Central memory CD8-positive, alpha-beta T cell (primary cell): Measurements from ENCODE around the gene SEMA4D.

ENCODE experiments used
- ATAC-seq: fragments of 150-1000 bp; cut with Tn5 transposase; replicated peaks from 2 replicates; pipeline ENCODE4 v1.10.0; 2022; ENCODE audit warnings: mild to moderate bottlenecking, moderate FRiP score, moderate number of reproducible peaks; ENCODE audit not compliant: poor library complexity, severe bottlenecking; ENCODE audit errors: extremely low read depth
- DNase-seq, 2 donors: peaks; one replicate each; pipeline ENCODE4 v3.0.0; 2021; ENCODE audit warnings: low spot score in 2 of 2
- H3K27ac Mint-ChIP-seq: one replicate; pipeline ENCODE4 v1.8.0; 2022; ENCODE audit warnings: low read depth, mild to moderate bottlenecking, moderate library complexity, mixed read lengths
- H3K27me3 Mint-ChIP-seq: one replicate; pipeline ENCODE4 v1.8.0; 2022; ENCODE audit warnings: mixed read lengths
- H3K36me3 Mint-ChIP-seq: one replicate; pipeline ENCODE4 v1.8.0; 2022; ENCODE audit warnings: mild to moderate bottlenecking, moderate library complexity, mixed read lengths; ENCODE audit not compliant: insufficient read depth
- H3K4me1 Mint-ChIP-seq: one replicate; pipeline ENCODE4 v1.8.0; 2022; ENCODE audit warnings: mixed read lengths
- H3K4me3 Mint-ChIP-seq: one replicate; pipeline ENCODE4 v1.8.0; 2022; ENCODE audit warnings: mild to moderate bottlenecking, moderate library complexity, mixed read lengths
- H3K9me3 Mint-ChIP-seq: one replicate; pipeline ENCODE4 v1.8.0; 2022; ENCODE audit warnings: mixed read lengths

SEMA4D gene

DNA sequence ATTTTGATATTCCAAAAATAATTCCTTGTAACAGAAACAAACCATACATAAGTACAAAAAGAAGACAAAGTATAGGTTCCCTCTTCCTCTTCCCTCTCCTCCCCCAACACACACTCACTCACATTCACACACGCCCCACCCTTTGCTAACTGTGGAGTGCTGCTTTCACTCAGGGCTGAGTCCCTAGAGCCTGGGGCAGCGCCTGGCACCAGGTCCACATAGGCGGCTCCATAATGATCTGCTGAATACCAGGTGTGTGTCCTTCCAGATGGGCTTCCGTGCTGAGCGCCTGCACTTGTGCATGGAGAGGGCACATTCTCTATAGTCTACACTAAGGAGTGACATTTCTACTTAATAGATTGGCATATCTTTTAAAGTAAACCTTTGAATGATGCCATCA, 3.7 kb downstream of the SEMA4D start:
- Mint-ChIP-seq H3K27me3 (no peaks in the 10 kb centered on the region), H3K36me3 (peaks cover 20% of the 10 kb centered on the region), H3K27ac (peak overlapping the region; percentile 72), H3K4me1 (peaks cover 90% of the 10 kb centered on the region), H3K9me3 (no peaks in the 10 kb centered on the region), H3K4me3 (peak overlapping the region; percentile 92)
- ATAC-seq: no peak
- no peak for DNase-seq

DNA sequence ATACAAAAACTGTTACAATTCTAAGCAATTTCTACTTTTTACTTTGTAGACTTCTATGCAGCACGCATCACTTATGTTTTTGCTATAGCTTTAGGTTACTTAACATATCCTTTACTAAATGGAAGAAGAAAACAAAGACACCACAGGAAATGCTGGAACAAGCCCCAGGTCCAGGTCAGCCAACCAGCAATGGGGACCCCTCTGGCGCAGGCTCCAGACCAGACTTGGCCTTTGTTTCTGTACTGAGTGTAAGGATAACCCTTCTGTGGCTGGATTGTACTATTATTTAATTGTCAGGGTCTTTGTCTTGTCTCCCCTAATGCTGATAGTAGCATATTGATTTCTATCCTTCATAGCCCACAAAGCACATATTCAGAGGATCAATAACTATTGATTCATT, 4.2 kb downstream of the SEMA4D start:
- Mint-ChIP-seq H3K36me3 (peaks cover 22% of the 10 kb centered on the region), H3K9me3 (no peaks in the 10 kb centered on the region), H3K4me1 (peaks cover 90% of the 10 kb centered on the region), H3K27ac (peak overlapping the region; percentile 72), H3K27me3 (no peaks in the 10 kb centered on the region), H3K4me3 (peak overlapping the region; percentile 92)
- ATAC-seq: no peak
- DNase-seq: no peak

DNA sequence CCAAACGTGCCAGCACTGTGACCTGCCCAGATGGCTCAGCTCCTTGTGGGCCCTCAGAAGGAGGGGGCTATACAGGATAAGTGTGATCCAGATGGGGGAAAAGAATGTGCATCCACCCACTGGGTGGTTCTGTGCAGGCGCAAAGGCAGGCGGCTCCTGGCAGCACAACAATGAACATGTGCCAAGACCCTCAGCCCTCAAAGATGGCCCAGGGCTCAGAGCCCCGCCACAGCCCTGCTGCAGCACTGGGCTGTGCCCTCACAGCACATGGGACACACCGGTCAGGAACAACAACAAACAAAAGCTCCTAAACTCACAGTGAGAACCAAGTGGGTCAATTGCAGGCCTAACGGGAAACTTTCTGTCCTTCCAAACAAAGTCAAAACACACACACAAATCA, 4.7 kb downstream of the SEMA4D start:
- no peak for ATAC-seq
- H3K36me3 Mint-ChIP-seq: peaks cover 21% of the 10 kb centered on the region
- peak overlapping the region; percentile 72 for H3K27ac Mint-ChIP-seq
- peak overlapping the region; percentile 92 for H3K4me3 Mint-ChIP-seq
- H3K4me1 Mint-ChIP-seq: peaks cover 88% of the 10 kb centered on the region
- H3K27me3 Mint-ChIP-seq: no peaks in the 10 kb centered on the region
- DNase-seq: no peak
- no peaks in the 10 kb centered on the region for H3K9me3 Mint-ChIP-seq

DNA sequence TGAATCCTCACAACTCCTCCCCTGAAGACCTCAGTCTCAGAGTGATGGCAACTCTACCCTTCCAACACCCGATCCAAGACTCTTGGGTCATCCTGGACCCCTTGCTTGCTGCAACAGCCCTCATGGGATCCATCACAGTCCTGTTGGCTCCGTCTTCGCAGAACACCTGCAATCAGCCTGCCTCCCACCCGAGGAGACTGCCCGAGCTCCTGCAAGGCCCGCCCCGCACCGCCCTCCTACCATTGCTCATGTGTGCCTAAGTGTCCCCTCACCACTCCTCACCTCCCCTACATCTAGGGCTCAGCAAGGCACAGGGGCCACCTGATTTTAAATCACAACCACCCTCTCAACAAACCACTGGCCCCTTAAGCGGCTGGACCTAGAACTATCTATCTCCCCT, 5.3 kb downstream of the SEMA4D start:
- Mint-ChIP-seq H3K27me3 (no peaks in the 10 kb centered on the region), H3K27ac (peak overlapping the region; percentile 84), H3K4me3 (peak overlapping the region; percentile 92), H3K4me1 (peaks cover 92% of the 10 kb centered on the region), H3K9me3 (no peaks in the 10 kb centered on the region), H3K36me3 (peaks cover 22% of the 10 kb centered on the region)
- ATAC-seq: no peak
- no peak for DNase-seq

DNA sequence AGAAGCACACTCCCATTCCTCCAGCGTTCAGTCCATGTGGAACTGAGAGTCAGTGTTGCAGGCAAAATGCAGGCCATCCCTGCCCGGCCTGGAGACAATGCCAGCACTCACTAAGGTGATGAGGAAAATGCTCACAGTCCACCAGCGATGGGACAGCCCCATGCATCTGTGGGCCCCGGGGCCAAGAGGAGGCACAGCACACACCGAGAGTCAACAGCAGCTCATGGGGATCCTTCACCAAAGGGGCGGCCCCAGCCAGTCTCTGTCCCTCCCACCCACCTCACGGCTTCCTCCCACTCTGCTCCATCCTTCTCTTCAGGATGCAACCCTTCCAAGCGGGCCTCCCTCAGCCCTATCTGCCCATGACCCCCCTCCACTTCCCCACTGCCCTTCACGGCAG, 6.2 kb downstream of the SEMA4D start:
- Mint-ChIP-seq H3K4me1 (peaks cover 94% of the 10 kb centered on the region), H3K36me3 (peaks cover 18% of the 10 kb centered on the region), H3K9me3 (no peaks in the 10 kb centered on the region), H3K4me3 (peak overlapping the region; percentile 92), H3K27ac (peak overlapping the region; percentile 84), H3K27me3 (no peaks in the 10 kb centered on the region)
- ATAC-seq: no peak
- DNase-seq: no peak

DNA sequence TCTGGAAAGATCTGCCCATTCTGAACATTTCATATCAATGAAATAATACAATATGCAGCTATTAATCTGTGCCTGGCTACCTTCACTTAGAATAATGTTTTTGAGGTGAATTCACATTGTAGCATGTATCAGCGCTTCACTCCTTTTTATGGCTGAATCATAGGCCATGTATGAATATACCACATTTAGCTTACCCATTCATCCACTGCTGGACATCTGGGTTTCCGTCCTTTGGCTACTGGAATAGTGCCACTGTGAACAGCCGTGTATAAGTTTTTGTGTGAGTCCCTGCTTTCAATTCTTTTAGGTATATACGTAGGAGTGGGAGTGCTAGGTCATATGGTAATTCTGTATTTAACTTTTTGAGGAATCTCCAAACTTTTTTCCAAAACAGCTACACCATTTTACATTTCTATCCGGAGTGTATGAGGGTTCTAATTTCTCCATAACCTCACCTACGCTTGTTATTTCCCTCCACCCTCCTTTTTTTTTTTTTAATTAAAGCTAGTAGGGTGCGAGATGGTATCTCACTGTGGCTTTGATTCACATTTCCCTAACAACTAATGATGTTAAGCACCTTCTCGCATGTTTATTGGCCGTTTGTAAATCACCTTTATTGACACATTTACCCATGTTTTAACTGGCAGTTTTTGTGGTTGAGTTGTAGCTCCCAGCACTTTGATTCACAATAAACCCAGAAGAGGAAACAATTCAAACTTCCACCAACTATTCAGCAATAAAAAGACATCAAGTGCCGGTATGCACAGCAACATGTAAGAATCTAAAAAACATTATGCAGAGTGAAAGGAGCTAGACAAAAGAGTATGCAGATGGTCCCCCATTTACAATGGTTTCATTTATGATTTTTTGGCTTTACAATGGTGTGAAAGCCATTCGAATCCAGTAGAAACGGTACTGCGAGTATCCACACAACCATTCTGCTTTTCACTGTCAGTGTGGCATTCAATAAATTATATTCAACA, 8.1 kb downstream of the SEMA4D start:
- H3K27ac Mint-ChIP-seq: peak overlapping the region; percentile 83
- H3K36me3 Mint-ChIP-seq: peaks cover 14% of the 10 kb centered on the region
- peak overlapping the region; percentile 92 for H3K4me3 Mint-ChIP-seq
- H3K27me3 Mint-ChIP-seq: no peaks in the 10 kb centered on the region
- peaks cover 87% of the 10 kb centered on the region for H3K4me1 Mint-ChIP-seq
- DNase-seq (peak in 1 of 2 donors; percentile 52), ATAC-seq (peak; percentile 90)
- H3K9me3 Mint-ChIP-seq: no peaks in the 10 kb centered on the region

DNA sequence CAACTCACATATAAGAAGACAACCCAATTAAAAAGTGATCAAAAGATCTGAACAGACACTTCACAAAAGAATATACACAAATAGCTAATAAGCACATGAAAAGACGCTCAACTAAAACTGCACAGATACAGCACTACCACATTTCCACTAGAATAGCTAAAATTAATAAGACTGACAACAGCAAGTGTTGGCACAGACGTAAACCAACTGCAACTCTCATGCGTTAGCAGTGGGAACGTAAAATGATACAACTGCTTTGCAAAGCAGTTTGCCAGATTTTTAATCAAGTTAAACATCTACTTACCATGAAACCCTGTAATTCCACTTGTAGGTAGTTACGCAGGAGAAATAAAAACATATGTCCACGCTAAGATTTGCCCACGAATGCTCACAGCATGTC, 9.0 kb downstream of the SEMA4D start:
- Mint-ChIP-seq H3K9me3 (no peaks in the 10 kb centered on the region), H3K4me1 (peaks cover 87% of the 10 kb centered on the region), H3K36me3 (peaks cover 16% of the 10 kb centered on the region), H3K4me3 (peak overlapping the region; percentile 6), H3K27ac (no peak overlapping the region), H3K27me3 (no peaks in the 10 kb centered on the region)
- DNase-seq (no peak), ATAC-seq (no peak)

DNA sequence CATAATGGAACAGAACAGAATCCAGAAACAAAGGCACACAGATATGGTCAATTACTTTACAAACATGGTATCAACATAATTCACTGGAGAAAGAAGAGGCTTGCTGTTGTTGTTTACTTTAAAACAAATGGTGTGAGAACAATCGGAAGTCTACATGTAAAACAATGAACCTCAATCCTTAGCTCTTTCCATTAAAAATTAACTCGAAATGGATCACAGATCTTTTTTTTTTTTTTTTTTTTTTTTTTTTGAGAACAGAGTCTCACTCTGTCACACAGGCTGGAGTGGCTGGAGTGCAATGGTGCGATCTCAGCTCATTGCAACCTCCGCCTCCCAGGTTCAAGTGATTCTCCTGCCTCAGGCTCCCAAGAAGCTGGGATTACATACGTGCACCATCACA, 9.8 kb downstream of the SEMA4D start:
- Mint-ChIP-seq H3K4me3 (peak overlapping the region; percentile 19), H3K27ac (no peak overlapping the region), H3K4me1 (peaks cover 83% of the 10 kb centered on the region), H3K36me3 (peaks cover 16% of the 10 kb centered on the region), H3K27me3 (no peaks in the 10 kb centered on the region), H3K9me3 (no peaks in the 10 kb centered on the region)
- no peak for DNase-seq
- no peak for ATAC-seq

DNA sequence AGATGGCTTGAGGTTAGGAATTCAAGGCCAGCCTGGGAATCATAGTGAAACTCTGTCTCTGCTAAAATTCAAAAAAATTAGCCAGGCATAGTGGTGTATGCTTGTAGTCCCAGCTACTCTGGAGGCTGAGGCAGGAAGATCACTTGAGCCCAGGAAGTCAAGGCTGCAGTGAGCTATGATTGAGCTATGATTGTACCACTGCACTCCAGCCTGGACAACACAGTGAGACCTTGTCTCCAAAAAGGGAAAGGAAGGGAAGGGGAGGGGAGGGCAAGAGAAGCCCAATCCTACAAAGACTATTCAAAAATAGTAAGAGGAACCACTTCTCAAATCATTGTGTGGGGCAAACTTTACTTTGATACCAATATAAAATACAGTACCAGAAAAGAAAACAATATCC, 11.2 kb downstream of the SEMA4D start:
- peak overlapping the region; percentile 12 for H3K4me3 Mint-ChIP-seq
- peaks cover 83% of the 10 kb centered on the region for H3K4me1 Mint-ChIP-seq
- DNase-seq (no peak), ATAC-seq (no peak)
- no peak overlapping the region for H3K27ac Mint-ChIP-seq
- H3K9me3 Mint-ChIP-seq: no peaks in the 10 kb centered on the region
- peaks cover 12% of the 10 kb centered on the region for H3K36me3 Mint-ChIP-seq
- no peaks in the 10 kb centered on the region for H3K27me3 Mint-ChIP-seq

DNA sequence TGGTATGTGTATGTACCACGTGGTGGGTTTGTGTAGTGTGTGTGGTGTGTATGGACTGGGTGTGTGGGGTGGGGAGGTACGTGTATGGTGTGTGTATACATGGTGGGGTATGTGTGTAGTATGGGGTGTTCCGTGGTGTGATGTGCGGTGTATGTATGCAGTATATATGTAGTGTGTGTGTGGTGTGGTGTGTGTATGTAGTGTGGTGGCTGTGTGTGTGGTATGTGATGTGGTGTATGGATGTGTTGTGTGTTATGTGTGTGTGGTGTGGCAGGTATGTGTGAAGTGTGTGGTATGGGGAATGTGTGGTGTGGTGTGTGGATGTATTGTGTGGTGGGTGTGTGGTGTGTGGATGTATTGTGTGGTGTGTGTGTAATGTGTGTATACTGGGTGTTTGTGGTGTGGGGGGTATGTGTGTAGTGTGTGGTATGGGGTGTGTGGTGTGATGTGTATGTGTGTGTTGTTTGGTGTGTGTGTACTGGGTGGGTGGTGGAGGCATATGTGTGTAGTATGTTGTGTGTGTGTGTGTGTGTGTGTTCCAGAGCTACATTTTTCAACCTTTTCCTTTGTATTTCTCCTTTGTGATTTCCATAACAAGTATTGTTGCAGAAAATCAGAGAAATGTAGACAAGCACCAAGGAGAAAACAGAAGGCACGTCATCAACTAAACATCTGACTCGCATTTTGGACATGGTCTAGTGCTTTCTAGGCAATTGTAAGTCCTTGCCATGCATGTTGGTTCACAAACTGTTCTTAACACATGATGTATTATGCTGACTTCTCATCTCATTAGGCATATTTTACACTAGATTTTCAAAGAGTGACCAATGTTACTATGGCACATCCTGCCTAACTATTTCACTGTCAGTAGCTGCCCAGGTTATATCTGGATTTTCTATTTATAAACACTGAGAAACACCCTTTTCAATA, 13.2 kb downstream of the SEMA4D start:
- DNase-seq (no peak), ATAC-seq (no peak)
- no peaks in the 10 kb centered on the region for H3K27me3 Mint-ChIP-seq
- H3K4me3 Mint-ChIP-seq: peak overlapping the region; percentile 77
- no peaks in the 10 kb centered on the region for H3K9me3 Mint-ChIP-seq
- H3K4me1 Mint-ChIP-seq: peaks cover 80% of the 10 kb centered on the region
- H3K36me3 Mint-ChIP-seq: peaks cover 15% of the 10 kb centered on the region
- peak overlapping the region; percentile 6 for H3K27ac Mint-ChIP-seq

DNA sequence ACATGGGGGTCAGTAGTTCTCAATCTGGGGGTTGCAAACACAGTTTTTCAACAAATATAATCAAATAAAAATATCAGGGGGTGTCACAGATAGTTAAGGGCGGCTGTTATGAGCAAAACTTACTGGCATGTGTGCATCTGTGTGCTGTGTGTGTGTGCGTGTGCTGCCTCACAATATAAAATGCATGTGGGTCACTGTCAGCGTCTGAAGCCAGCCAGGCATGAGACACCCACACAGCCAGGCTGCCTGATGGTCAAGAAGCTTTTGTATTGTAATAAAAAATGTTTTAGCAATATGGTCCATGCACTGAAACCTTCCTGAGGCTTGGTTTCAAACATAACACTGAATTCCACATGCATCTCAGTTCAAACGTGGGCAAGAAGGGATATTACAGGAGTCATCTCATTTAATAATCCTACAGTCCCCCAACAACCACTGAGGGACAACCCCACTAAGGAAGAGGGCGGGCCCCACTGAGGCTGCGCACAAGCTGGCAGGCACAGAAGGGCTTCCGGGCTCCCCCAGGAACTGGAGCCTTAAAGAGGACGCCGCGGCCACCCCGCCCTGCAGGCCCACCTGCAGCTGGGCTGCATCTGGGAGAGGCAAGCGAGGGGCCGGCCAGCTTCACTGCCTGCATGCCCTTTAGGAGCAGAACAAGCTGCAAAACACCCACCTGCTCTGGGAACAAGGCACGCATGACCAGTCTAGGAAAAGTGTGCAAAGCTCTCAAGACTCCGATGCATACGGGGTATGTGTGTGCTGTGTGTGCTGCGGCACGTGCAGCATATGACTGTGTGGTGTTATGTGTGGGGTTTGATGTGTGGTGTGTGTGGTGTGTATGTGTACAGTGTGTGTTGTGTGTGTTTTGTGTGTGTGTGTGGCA, 14.1 kb downstream of the SEMA4D start:
- no peaks in the 10 kb centered on the region for H3K27me3 Mint-ChIP-seq
- DNase-seq (peak in 1 of 2 donors; percentile 47), ATAC-seq (peak; percentile 64)
- H3K36me3 Mint-ChIP-seq: peaks cover 20% of the 10 kb centered on the region
- H3K27ac Mint-ChIP-seq: peak overlapping the region; percentile 6
- H3K9me3 Mint-ChIP-seq: no peaks in the 10 kb centered on the region
- H3K4me3 Mint-ChIP-seq: peak overlapping the region; percentile 80
- H3K4me1 Mint-ChIP-seq: peaks cover 80% of the 10 kb centered on the region

DNA sequence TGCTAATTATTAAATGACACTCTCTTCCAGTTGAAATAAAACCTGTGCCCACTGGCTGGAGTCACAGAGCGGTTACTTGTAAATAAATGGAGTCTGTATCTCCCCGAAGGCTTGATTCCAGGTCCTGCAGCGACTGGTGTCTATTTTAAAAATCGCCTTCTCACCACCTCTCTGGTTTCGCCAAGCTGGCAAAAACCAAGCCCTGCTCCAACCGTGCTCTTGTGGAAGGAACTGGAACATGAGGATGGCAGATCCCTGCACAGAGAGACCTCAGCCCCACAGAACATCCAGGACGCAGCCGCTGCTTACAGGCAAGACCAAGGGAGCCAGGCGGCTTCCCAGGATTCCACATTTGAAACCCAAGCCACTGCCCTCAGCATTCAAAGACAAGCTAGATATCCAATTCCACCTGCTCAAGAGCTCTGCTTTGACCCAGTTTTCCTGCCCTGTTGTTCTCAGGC, 15.0 kb downstream of the SEMA4D start:
- Mint-ChIP-seq H3K36me3 (peaks cover 20% of the 10 kb centered on the region), H3K4me1 (peaks cover 82% of the 10 kb centered on the region), H3K4me3 (peak overlapping the region; percentile 80), H3K9me3 (no peaks in the 10 kb centered on the region), H3K27ac (no peak overlapping the region), H3K27me3 (no peaks in the 10 kb centered on the region)
- no peak for ATAC-seq
- no peak for DNase-seq
